ENCODE results near the gene CCL8.

Gene CCL8

GRCh38 chr17:34365340-34365739, 46.1 kb downstream of the CCL8 start:
- Histone ChIP-seq H3K9ac (ENCODE audit: insufficient read length) (no peak overlapping the region), H3K36me3 (ENCODE audit: insufficient read depth, low read length) (no peaks in the 10 kb centered on the region), H3K9me3 (ENCODE audit: low read depth, low read length) (no peaks in the 10 kb centered on the region), H3K4me3 (no peak overlapping the region), H3K27ac (no peak overlapping the region)
- no peak for TF ChIP-seq FOXP2 (optimal IDR thresholded peaks at IDR 0.05; ENCODE audit: control extremely low read depth, extremely low read length, insufficient read depth)
- no peak for TF ChIP-seq EZH2 (IDR thresholded peaks at IDR 0.05)
- TF ChIP-seq POLR2AphosphoS5 (IDR thresholded peaks at IDR 0.05; ENCODE audit: borderline replicate concordance, low read depth, low read length): no peak
- no peak for DNase-seq (ENCODE audit: low read depth, low spot score)

DNA sequence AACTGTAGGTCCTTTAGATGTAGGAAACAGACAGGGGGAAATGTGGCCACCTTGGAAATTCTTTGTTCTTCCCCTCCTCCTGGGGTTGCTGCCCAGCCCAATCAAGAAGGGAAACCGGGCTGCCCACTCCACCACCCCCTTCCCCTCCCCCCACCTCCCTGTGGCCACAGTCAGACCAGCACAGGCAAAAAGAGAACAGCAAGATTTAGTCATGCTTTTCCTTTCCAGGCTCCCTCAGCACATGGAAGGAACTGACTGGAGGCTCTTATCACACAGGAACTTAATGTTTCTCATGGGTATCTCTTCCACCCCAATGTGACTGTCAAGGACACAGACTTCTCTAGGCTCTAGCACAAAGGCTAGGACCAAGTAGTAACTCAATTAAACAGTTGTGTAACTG, 46.8 kb downstream of the CCL8 start:
- TF ChIP-seq EZH2 (IDR thresholded peaks at IDR 0.05) (no peak), FOXP2 (optimal IDR thresholded peaks at IDR 0.05; ENCODE audit: control extremely low read depth, extremely low read length, insufficient read depth) (no peak)
- Histone ChIP-seq H3K9ac (ENCODE audit: insufficient read length) (no peak overlapping the region), H3K27ac (no peak overlapping the region), H3K4me3 (no peak overlapping the region), H3K36me3 (ENCODE audit: insufficient read depth, low read length) (no peaks in the 10 kb centered on the region), H3K9me3 (ENCODE audit: low read depth, low read length) (no peaks in the 10 kb centered on the region)
- no peak for DNase-seq (ENCODE audit: low read depth, low spot score)

DNA sequence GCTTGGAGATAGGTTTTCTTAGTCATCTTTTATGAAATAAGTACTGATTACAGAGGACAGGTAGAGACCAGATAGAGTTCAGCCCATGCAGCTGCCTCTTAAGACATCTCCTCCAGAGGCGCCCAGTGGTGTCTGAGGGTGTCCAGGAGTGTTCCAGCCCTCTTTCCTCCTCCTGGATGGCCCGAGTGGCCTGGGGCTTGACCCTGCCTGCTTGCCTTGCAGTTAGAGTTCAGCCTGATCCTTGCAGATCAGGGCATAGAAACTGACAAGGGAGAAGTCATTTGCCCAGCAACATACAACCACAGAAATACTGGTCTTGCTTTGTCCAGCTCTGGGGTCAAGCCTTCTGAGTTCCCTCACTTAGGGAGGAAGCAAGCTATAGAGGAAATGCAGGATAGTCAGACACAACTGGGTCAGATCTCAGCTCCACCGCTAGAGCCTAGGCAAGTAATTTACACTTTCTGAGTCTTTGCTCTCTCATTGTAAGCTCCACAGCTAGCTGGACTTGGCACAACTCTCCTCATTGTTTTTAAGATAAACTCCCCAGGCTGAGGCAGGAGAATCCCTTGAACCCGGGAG, 47.4 kb downstream of the CCL8 start:
- no peak for DNase-seq (ENCODE audit: low read depth, low spot score)
- Histone ChIP-seq H3K27ac (no peak overlapping the region), H3K9me3 (ENCODE audit: low read depth, low read length) (no peaks in the 10 kb centered on the region), H3K9ac (ENCODE audit: insufficient read length) (no peak overlapping the region), H3K4me3 (no peak overlapping the region), H3K36me3 (ENCODE audit: insufficient read depth, low read length) (no peaks in the 10 kb centered on the region)
- TF ChIP-seq EZH2 (IDR thresholded peaks at IDR 0.05) (no peak), POLR2AphosphoS5 (IDR thresholded peaks at IDR 0.05; ENCODE audit: borderline replicate concordance, low read depth, low read length) (no peak), FOXP2 (optimal IDR thresholded peaks at IDR 0.05; ENCODE audit: control extremely low read depth, extremely low read length, insufficient read depth) (no peak)

DNA sequence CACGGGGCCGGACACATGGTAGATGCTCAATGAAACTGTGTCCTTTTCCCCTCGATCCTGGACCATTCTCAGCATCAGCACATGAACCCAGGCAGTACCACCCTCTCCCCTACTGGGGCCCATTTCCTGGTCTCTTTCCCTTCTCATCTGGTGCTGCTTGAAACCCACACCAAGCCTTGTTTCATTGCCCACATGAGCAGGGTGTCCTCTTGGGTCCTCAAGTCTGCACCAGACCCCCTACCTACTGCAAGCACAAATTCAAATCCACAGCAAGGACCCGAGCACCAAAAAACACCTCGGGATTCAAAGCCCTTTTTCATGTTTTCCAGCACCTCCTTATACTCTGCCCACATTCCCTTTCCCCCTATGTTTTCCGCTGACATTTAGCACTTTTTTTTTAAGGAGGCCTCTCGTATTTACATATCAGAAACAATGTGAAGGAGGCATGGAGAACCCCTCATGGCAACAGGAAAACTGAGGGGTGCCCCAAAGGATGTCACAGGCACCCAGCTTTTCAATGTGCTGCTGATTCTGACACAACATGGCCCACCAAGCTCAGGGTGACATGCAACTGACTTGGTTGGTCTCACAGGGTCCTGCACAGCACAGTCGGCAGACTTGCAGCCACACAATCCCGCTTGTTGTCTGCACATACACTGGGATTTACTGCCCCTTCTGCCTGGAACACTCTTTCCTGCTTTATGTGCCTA, 48.4 kb downstream of the CCL8 start:
- Histone ChIP-seq H3K27ac (no peak overlapping the region), H3K36me3 (ENCODE audit: insufficient read depth, low read length) (no peaks in the 10 kb centered on the region), H3K4me3 (no peak overlapping the region), H3K9ac (ENCODE audit: insufficient read length) (no peak overlapping the region), H3K9me3 (ENCODE audit: low read depth, low read length) (no peaks in the 10 kb centered on the region)
- no peak for DNase-seq (ENCODE audit: low read depth, low spot score)
- TF ChIP-seq POLR2AphosphoS5 (IDR thresholded peaks at IDR 0.05; ENCODE audit: borderline replicate concordance, low read depth, low read length) (no peak), FOXP2 (optimal IDR thresholded peaks at IDR 0.05; ENCODE audit: control extremely low read depth, extremely low read length, insufficient read depth) (no peak), EZH2 (IDR thresholded peaks at IDR 0.05) (no peak)

GRCh38 chr17:34368196-34368945, 49.1 kb downstream of the CCL8 start:
- no peak for DNase-seq (ENCODE audit: low read depth, low spot score)
- Histone ChIP-seq H3K27ac (no peak overlapping the region), H3K4me3 (no peak overlapping the region), H3K9ac (ENCODE audit: insufficient read length) (no peak overlapping the region), H3K36me3 (ENCODE audit: insufficient read depth, low read length) (no peaks in the 10 kb centered on the region), H3K9me3 (ENCODE audit: low read depth, low read length) (no peaks in the 10 kb centered on the region)
- TF ChIP-seq FOXP2 (optimal IDR thresholded peaks at IDR 0.05; ENCODE audit: control extremely low read depth, extremely low read length, insufficient read depth): no peak

- TF ChIP-seq POLR2AphosphoS5 (IDR thresholded peaks at IDR 0.05; ENCODE audit: borderline replicate concordance, low read depth, low read length) (no peak), EZH2 (IDR thresholded peaks at IDR 0.05) (no peak), FOXP2 (optimal IDR thresholded peaks at IDR 0.05; ENCODE audit: control extremely low read depth, extremely low read length, insufficient read depth) (no peak)
- no peak for DNase-seq (ENCODE audit: low read depth, low spot score)
- Histone ChIP-seq H3K36me3 (ENCODE audit: insufficient read depth, low read length) (no peaks in the 10 kb centered on the region), H3K27ac (no peak overlapping the region), H3K9me3 (ENCODE audit: low read depth, low read length) (no peaks in the 10 kb centered on the region), H3K4me3 (no peak overlapping the region), H3K9ac (ENCODE audit: insufficient read length) (no peak overlapping the region)
Measured at GRCh38 chr17:34368946-34369500, 49.8 kb downstream of the CCL8 start.

- no peak overlapping the region for H3K27ac ChIP-seq
- no peak overlapping the region for H3K4me3 ChIP-seq
- no peaks in the 10 kb centered on the region for H3K9me3 ChIP-seq (ENCODE audit: low read depth, low read length)
- TF ChIP-seq EZH2 (IDR thresholded peaks at IDR 0.05) (no peak), FOXP2 (optimal IDR thresholded peaks at IDR 0.05; ENCODE audit: control extremely low read depth, extremely low read length, insufficient read depth) (no peak), POLR2AphosphoS5 (IDR thresholded peaks at IDR 0.05; ENCODE audit: borderline replicate concordance, low read depth, low read length) (no peak)
- no peak for DNase-seq (ENCODE audit: low read depth, low spot score)
- no peaks in the 10 kb centered on the region for H3K36me3 ChIP-seq (ENCODE audit: insufficient read depth, low read length)
- no peak overlapping the region for H3K9ac ChIP-seq (ENCODE audit: insufficient read length)
Measured at GRCh38 chr17:34369571-34369970, 50.3 kb downstream of the CCL8 start.

DNA sequence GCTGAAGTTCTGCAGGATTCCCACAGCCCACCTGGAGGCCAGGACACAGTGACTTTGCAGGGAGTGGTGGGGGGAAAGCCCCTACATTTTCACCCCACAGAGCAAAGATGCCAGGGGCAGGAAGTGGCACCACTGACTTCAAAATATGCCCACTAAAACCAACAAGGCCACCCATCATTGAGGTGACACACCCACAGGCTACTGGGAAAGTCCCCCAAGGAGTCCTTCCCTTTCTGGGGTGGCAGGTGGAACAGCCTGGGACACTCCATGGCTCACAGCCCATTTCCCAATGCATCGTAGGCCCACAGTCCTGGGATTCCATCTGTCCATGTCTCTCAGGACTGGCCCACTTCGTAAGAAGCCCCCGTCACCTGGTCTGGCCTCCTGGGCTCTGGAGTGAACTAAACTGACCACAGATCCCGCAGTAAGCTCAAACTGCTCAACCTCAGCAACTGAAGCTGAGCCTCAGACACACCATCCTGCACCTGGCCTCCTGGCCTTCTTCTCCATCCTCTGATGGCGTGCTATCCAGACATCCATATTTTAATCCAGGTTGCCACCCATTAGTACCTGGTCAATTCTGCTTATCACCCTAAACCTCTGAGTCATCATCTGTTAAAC, 51.3 kb downstream of the CCL8 start:
- H3K27ac ChIP-seq: no peak overlapping the region
- no peak for TF ChIP-seq EZH2 (IDR thresholded peaks at IDR 0.05)
- TF ChIP-seq FOXP2 (optimal IDR thresholded peaks at IDR 0.05; ENCODE audit: control extremely low read depth, extremely low read length, insufficient read depth): no peak
- no peak for TF ChIP-seq POLR2AphosphoS5 (IDR thresholded peaks at IDR 0.05; ENCODE audit: borderline replicate concordance, low read depth, low read length)
- no peak overlapping the region for H3K4me3 ChIP-seq
- no peaks in the 10 kb centered on the region for H3K36me3 ChIP-seq (ENCODE audit: insufficient read depth, low read length)
- H3K9ac ChIP-seq (ENCODE audit: insufficient read length): no peak overlapping the region
- no peak for DNase-seq (ENCODE audit: low read depth, low spot score)
- no peaks in the 10 kb centered on the region for H3K9me3 ChIP-seq (ENCODE audit: low read depth, low read length)

Measured in SK-N-MC (cell line).